Heart left ventricle (tissue), 13 donors: ENCODE results near the gene KCNN2.

ENCODE experiments used
- CTCF ChIP-seq, 12 donors: fragments of 200-600 bp; sonication (generic) in 4 of 12; IDR thresholded peaks; one replicate each; pipeline versions ENCODE4 v1.5.0 to v1.8.0; 2018 to 2022; ENCODE audit warnings: antibody characterized with exemption in 12 of 12, mild to moderate bottlenecking in 5 of 12
- POLR2A ChIP-seq, 2 donors: fragments of 450-650 bp; IDR thresholded peaks; one replicate each; pipeline ENCODE4 v1.6.1; 2017; ENCODE audit warnings: antibody characterized with exemption in 2 of 2, mild to moderate bottlenecking in 2 of 2, moderate library complexity in 2 of 2
- donor health status: ischemic (EF 13 %, LVEDD 7.1; RV severe dilation, severe dysfunction).
- donor health status: DM: no; HTN: yes; CAD: no.
- donor health status: DM: no; HTN: no; CAD: no.
- donor health status: ischemic (EF 25% LVEDD 6.9; RV normal size, moderate dysfunction).
- donor health status: ischemic (EF 25% LVEDD 5.7; RV mildly dilated, moderate dysfunction).
- donor health status: ischemic (EF 35%, LVEDD 5.7; RV mildly dilated, moderate dysfunction).
- donor health status: nonischemic (EF 11% LVEDD 7.7; RV severe dilation, severe dysfunction).
- donor health status: DM: yes; HTN: yes; CAD: no.
- donor health status: PGD.
- donor health status: ischemic (EF 29% LVEDD 5.4; RV normal size, mild dysfunction).
- donor health status: nonischemic (EF 23%, LVEDD 6.1; RV moderate dilation, normal function).

DNA sequence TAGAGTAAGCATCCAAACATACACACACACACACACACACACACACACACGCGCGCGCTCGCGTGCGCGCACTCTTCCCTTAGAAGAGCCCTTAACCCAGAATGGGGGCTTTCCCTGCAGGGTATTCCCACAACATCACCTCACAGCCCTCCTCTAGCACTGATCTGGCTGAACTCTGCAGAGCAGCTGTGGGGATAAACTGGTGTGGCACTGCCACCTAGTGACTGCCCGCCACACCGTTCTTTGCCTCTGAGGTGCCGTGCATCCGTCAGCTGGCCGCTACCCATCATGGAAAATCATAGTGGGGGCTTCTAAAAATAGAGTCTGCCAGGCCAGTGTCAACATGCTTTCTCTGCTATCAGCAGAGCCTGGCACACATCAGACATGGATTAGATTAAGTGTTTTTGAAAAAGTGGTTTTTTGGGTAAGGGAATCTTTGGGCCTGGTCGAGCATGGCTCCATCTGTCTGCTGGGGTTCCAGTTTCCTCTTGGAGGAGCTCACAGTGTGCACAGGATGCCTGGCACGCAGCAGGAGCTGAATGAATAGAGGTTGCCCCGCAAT is 88.1 kb downstream of the KCNN2 start:
- TF ChIP-seq POLR2A (IDR thresholded peaks at IDR 0.05), result no peak
- peak; percentile 73 to 90 (median 81) for TF ChIP-seq CTCF (IDR thresholded peaks at IDR 0.05)
